Fibroblast of skin of back (primary cell): ENCODE data around the gene LIMS4.
"Not testable (repeated sequence)": the region's sequence is repeated elsewhere in the genome, so short reads cannot be mapped to it uniquely, and the experiment has no call there.

ENCODE experiments used
- DNase-seq: peaks from one replicate; pipeline ENCODE4 v3.0.0-alpha.2; 2013

LIMS4 gene

GRCh38 chr2:110449127-110449947 is 23.3 kb downstream of the LIMS4 start:
- not testable (repeated sequence) for DNase-seq

DNA sequence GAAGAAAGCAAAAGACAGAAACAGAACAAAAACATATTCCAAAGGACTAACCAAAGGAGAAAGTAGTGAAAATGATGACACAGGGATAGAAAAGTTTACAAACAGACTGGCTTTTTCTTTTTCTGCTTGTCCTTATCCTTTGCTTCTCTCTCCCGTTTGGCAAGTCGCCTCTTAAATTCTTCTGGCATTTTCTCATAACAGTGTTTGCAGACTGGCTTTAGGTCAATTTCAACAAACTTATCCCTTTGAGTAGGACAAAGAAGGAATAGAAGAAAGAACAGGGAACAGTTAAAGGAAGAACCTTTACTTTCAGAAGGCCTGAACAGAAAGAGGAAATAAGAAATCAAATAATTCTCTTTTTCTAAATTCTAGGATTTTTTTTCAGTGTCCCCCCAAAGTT is 26.0 kb downstream of the LIMS4 start:
- DNase-seq = not testable (repeated sequence)

DNA sequence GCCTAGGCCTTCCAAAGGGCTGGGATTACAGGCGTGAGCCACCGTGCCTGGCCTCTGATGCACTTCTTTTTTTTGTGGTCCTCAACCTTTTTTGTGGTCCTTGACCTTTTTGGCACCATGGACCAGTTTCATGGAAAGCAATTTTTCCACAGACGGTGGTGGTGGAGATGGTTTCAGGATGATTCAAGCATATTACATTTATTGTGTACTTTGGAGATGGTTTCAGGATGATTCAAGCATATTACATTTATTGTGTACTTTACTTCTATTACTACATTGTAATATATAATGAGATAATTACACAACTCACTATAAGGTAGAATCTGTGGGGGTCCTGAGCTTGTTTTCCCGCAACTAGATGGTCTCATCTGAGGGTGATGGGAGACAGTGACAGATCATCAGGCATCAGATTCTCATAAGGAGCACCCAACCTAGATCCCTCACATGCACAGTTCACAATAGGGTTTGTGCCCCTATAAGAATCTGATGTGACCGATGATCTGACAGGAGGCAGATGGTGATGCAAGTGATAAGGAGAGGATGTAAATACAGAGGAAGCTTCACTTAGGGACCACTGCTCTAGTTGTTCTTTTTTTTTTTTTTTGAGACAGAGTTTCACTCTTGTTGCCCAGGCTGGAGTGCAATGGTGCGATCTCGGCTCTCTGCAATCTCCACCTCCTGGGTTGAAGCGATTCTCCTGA is 29.2 kb downstream of the LIMS4 start:
- DNase-seq = not testable (repeated sequence)

DNA sequence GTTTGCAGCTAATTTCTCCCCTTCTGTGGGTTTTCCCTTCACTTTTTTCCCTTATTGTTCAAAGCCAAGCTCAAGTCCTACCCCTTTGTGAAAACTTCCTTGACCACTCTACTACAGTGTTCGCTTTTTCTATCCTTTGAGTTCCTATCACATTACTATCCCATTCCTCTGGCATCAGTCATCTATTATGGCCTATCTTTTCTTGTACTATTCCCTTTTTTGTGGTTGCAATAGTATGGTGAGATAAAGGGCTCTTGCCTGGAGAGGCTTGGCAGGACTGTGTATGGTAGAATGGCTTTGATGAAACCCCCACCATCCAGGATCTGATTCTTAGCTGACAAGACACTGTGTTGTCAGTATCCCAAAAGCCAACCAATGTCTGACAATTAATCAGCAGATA is 30.7 kb downstream of the LIMS4 start:
- DNase-seq = not testable (repeated sequence)

DNA sequence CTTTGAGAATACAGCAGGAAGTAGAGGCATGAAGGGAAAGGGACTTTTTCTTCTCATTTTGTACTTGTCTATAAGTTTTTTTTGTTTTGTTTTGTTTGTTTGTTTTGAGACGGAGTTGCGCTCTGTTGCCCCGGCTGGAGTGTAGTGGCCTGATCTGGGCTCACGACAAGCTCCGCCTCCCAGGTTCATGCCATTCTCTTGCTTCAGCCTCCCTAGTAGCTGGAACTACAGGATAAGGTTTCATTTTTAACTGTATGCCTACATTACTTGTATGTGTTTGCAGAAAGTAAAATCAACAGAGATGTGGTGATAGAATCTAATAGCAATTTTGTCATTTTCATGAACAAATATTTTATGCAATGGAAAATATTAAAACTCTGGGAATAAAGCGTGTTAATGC is 38.1 kb downstream of the LIMS4 start:
- DNase-seq = not testable (repeated sequence)

GRCh38 chr2:110425725-110426124 is 46.9 kb downstream of the LIMS4 start:
- DNase-seq = not testable (repeated sequence)

DNA sequence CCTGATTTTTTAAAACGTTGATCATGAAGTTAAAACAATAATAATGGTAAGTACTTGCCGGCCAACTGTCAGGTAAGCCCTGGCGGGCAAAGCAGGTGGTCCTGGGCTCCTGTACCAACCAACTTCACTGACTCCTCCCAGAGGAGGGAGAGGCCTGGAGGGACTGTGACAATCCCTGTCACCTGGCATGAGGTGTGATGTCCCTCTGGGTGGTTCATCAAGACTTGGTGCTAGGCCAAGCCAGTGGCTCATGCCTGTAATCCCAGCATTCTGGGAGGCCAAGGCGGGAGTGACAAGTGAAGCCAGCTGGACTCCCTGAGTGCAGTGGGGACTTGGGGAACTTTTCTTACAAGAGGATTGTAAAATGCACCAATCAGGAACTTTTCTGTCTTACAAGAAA is 48.2 kb downstream of the LIMS4 start:
- DNase-seq = not testable (repeated sequence)

- not testable (repeated sequence) for DNase-seq
Observed at GRCh38 chr2:110423574-110423962, 49.0 kb downstream of the LIMS4 start.

DNA sequence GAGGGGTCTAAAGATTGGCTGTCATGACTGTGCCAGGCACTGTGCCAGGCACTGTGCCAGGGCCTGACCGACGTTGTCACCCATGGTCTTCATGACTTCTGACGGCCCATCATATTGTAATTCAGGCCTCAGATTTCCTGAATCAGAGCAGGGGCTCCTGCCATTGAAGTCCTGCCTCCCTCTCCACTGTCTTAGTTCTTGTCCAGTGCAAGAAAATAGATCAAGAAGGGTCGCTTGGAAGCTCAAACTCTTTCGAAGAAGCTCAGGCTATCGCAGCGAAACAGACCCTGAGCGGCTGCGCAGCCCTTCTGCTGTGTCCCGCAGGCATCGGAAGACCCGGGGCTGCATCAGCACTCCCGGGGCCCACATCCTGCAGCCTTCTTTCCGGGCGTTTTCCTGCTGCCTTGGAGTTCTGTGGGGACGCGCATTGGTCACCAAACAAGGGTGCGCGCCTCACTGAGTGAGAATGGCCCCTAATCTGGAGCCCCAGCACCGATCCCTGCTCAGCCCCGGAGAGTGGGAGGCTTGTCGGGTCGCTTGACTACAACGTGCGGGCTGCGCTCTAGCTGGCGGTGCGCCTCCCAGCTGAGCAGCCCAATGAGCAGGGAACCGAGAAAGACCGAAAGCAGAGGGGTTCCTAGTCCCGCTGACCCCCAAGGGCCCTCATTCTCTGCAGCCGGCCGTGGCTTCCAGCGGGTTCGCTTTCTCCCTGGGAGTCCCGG is 49.6 kb downstream of the LIMS4 start:
- DNase-seq = not testable (repeated sequence)

DNA sequence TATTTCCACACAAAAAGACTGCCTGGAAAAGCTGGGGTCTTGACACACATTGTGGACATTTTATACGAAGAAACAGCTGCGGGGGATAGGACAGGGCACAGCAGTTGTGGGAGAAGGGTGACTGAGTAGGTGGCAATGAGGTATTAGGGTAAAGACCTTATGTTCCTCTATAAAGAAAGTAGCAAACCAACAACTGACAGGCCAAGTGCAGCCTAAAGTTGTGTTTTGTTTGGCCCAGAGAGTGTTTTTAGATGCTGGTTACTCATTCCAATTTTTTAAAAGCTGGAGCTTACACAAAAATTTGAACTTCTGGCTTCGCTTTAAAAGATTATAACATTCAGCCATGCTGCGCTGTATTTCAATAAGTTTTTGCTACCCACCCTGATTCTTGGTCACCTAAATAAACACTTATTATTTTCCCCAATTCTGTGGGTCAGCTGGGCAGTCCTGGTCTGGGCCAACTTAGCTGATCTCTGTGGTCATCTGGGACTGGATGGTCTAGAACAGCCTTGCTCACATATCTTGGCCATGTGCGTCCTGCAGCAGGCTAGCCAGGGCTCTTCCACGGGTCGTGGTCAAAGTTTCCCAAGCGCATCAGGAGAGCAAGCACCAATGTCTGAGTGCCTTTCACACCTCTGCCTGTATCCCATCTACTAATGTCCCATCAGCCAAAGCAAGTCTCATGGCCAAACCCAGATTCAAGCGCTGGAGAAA is 51.8 kb downstream of the LIMS4 start:
- DNase-seq = not testable (repeated sequence)

- DNase-seq = not testable (repeated sequence)
Observed at GRCh38 chr2:110407142-110407541, 65.5 kb downstream of the LIMS4 start.

- DNase-seq = not testable (repeated sequence)
Observed at GRCh38 chr2:110404988-110405387, 67.6 kb downstream of the LIMS4 start.

- not testable (repeated sequence) for DNase-seq
Observed at GRCh38 chr2:110404246-110404645, 68.4 kb downstream of the LIMS4 start.

DNA sequence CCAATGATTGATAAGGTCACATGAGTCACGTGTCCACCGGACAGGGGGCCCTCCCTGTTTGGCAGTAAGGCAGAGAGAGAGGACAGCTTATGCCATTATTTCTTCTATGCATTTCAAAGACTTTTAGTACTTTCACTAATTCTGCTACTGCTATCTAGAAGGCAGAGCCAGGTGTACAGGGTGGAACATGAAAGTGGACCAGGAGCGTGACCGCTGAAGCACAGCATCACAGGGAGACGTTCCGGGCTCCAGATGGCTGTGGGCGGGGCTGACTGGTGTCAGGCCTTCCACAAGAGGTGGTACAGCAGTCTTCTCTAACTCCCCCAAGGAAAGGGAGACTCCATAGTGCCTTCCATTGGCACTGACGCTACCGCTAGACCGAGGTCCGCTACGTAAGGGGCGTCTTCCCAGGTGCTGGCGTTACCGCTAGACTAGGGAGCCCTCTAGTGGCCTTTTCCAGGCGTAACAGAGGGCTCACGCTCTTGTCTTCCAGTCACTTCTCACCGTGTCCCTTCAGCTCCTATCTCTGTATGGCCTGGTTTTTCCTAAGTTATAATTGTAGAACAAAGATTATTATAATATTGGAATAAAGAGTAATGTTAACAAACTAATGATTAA is 71.5 kb downstream of the LIMS4 start:
- DNase-seq = not testable (repeated sequence)

DNA sequence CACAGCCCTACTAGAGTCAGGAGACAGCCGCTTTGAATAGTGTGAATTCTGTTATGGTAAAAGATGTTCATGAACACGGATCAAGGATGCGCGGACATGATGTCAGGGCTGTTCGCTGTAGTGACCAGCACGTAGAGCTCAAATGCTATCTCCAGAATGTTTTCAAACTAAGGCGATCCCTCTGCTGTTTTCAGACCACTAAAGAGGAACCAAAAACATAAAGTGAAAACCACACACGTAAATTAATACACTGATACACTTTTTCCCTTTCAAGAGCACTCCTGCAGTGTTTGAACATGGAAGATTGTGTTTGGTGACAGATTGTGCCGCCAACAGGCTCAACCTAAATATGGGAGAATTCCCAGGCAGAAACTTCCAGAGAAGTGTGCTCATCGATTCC is 73.2 kb downstream of the LIMS4 start:
- not testable (repeated sequence) for DNase-seq

GRCh38 chr2:110395990-110396389 is 76.6 kb downstream of the LIMS4 start:
- not testable (repeated sequence) for DNase-seq
